Neural progenitor cell (in vitro differentiated cells): ENCODE measurements around the gene CNOT11. TPM values are rescaled to one million over a fixed set of nuclear protein-coding genes. Genes with fewer than 3 reads are reported as not detected.
"Not testable (repeated sequence)": the region's sequence is repeated elsewhere in the genome, so short reads cannot be mapped to it uniquely, and the experiment has no call there.

Source experiments
- DNase-seq: peaks from one replicate; pipeline ENCODE4 v3.0.0-alpha.2; 2016; ENCODE audit warnings: low spot score
- H2AFZ ChIP-seq: fragments of 200-600 bp; sonication (generic); replicated peaks from 2 replicates; pipeline ENCODE4 v1.6.1; 2016; ENCODE audit warnings: antibody characterized with exemption
- H3F3A ChIP-seq: fragments of 200-600 bp; sonication (generic); 2 replicates; pipeline ENCODE4 v1.6.1; 2016; ENCODE audit warnings: antibody characterized with exemption, low read depth
- H3K27ac ChIP-seq: fragments of 200-600 bp; sonication (generic); 2 replicates; pipeline ENCODE4 v1.5.1; 2016; ENCODE audit warnings: mild to moderate bottlenecking
- H3K27me3 ChIP-seq: fragments of 200-600 bp; sonication (generic); 2 replicates; pipeline ENCODE4 v1.6.1; 2016; ENCODE audit warnings: mild to moderate bottlenecking, moderate library complexity
- H3K36me3 ChIP-seq: fragments of 200-600 bp; sonication (generic); 2 replicates; pipeline ENCODE4 v1.5.1; 2016
- H3K4me1 ChIP-seq: fragments of 200-600 bp; sonication (generic); 2 replicates; pipeline ENCODE4 v1.6.1; 2016; ENCODE audit warnings: mixed run types
- H3K4me2 ChIP-seq: fragments of 200-600 bp; sonication (generic); 2 replicates; pipeline ENCODE4 v1.6.1; 2016
- H3K4me3 ChIP-seq: fragments of 200-600 bp; sonication (generic); 2 replicates; pipeline ENCODE4 v1.5.1; 2016
- H3K79me2 ChIP-seq: fragments of 200-600 bp; sonication (generic); 2 replicates; pipeline ENCODE4 v1.6.1; 2016; ENCODE audit warnings: low read depth
- H3K9ac ChIP-seq: fragments of 200-600 bp; sonication (generic); 2 replicates; pipeline ENCODE4 v1.6.1; 2016
- H3K9me3 ChIP-seq: fragments of 200-600 bp; sonication (generic); 2 replicates; pipeline ENCODE4 v1.5.1; 2016; ENCODE audit warnings: low read depth
- H4K20me1 ChIP-seq: fragments of 200-600 bp; sonication (generic); 2 replicates; pipeline ENCODE4 v1.6.1; 2016; ENCODE audit warnings: low read depth
- H3K27ac Mint-ChIP-seq: 3 replicates; pipeline ENCODE4 v1.8.0; 2021; ENCODE audit warnings: mixed read lengths
- H3K27me3 Mint-ChIP-seq: 2 replicates; pipeline ENCODE4 v1.8.0; 2022; ENCODE audit warnings: low read depth, mild to moderate bottlenecking, inconsistent platforms, moderate library complexity, mixed read lengths; ENCODE audit not compliant: insufficient read depth
- H3K36me3 Mint-ChIP-seq: 3 replicates; pipeline ENCODE4 v1.8.0; 2021; ENCODE audit warnings: mixed read lengths
- H3K4me1 Mint-ChIP-seq: 3 replicates; pipeline ENCODE4 v1.8.0; 2021; ENCODE audit warnings: mixed read lengths
- H3K4me3 Mint-ChIP-seq: 3 replicates; pipeline ENCODE4 v1.8.0; 2021; ENCODE audit warnings: mild to moderate bottlenecking, moderate library complexity, mixed read lengths
- H3K9me3 Mint-ChIP-seq: 3 replicates; pipeline ENCODE4 v1.8.0; 2020; ENCODE audit warnings: mixed read lengths
- CTCF ChIP-seq: fragments of 200-600 bp; sonication (generic); IDR thresholded peaks from 2 replicates; pipeline ENCODE4 v1.5.1; 2017; ENCODE audit warnings: antibody characterized with exemption, mild to moderate bottlenecking
- EZH2 ChIP-seq: fragments of 200-600 bp; sonication (generic); IDR thresholded peaks from 2 replicates; pipeline ENCODE4 v1.6.1; 2017; ENCODE audit warnings: antibody characterized with exemption, mild to moderate bottlenecking, moderate library complexity
- EZH2phosphoT487 ChIP-seq: fragments of 200-600 bp; sonication (generic); IDR thresholded peaks from 2 replicates; pipeline ENCODE4 v1.6.1; 2017; ENCODE audit warnings: antibody characterized with exemption
- total RNA-seq: library from RNA; depleted of rRNA; stranded (reverse); fragments of >200 nt; gene quantifications from 2 replicates; pipeline ENCODE4 v1.2.3, GENCODE V29; 2015; ENCODE audit warnings: low replicate concordance

The CNOT11 gene
- total RNA-seq, 1 donor from 2014 or later: 39.0 TPM

GRCh38 chr2:101208830-101209229 lies 43.9 kb upstream of the CNOT11 start:
- H3F3A ChIP-seq: no peaks in the 10 kb centered on the region
- H3K4me1 Mint-ChIP-seq: no peaks in the 10 kb centered on the region
- peaks cover 10% of the 10 kb centered on the region for H3K9me3 Mint-ChIP-seq
- no peak overlapping the region for H3K4me2 ChIP-seq
- H3K27ac ChIP-seq: no peak overlapping the region
- H3K4me3 ChIP-seq: no peak overlapping the region
- no peaks in the 10 kb centered on the region for H3K27me3 Mint-ChIP-seq
- H3K79me2 ChIP-seq: no peaks in the 10 kb centered on the region
- H2AFZ ChIP-seq: no peak overlapping the region
- no peaks in the 10 kb centered on the region for H3K27me3 ChIP-seq
- no peak overlapping the region for H3K27ac Mint-ChIP-seq
- no peak overlapping the region for H3K4me3 Mint-ChIP-seq
- no peaks in the 10 kb centered on the region for H3K9me3 ChIP-seq
- no peak overlapping the region for H3K9ac ChIP-seq
- DNase-seq: no peak
- no peaks in the 10 kb centered on the region for H3K36me3 ChIP-seq
- H4K20me1 ChIP-seq: no peaks in the 10 kb centered on the region
- no peak for TF ChIP-seq EZH2
- TF ChIP-seq EZH2phosphoT487: no peak
- TF ChIP-seq CTCF: no peak
- H3K36me3 Mint-ChIP-seq: no peaks in the 10 kb centered on the region
- no peaks in the 10 kb centered on the region for H3K4me1 ChIP-seq

DNA sequence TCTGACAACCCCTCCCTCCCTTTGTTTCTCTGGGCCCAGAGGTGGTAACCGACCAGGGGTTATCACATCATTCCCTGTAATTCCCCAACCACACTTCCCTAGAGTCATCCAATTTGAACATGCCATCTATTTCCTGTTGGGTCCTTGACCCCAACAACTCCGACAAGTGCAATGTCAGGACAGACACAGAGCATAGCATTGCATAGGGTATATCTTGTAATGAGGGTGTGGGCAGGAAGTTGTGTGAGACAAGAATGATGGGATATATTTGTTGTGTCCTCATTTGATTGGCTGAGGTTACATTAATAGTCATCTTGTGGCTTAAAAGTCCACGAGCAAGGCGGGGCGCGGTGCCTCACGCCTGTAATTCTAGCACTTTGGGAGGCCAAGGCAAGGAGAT lies 33.4 kb upstream of the CNOT11 start:
- Histone ChIP-seq H4K20me1 (no peaks in the 10 kb centered on the region), H3K27me3 (no peaks in the 10 kb centered on the region), H3K4me1 (no peaks in the 10 kb centered on the region), H3K79me2 (no peaks in the 10 kb centered on the region), H2AFZ (no peak overlapping the region), H3K4me2 (no peak overlapping the region), H3K9me3 (no peaks in the 10 kb centered on the region), H3K36me3 (no peaks in the 10 kb centered on the region), H3F3A (no peaks in the 10 kb centered on the region), H3K4me3 (no peak overlapping the region), H3K27ac (no peak overlapping the region), H3K9ac (no peak overlapping the region)
- H3K4me3 Mint-ChIP-seq: no peak overlapping the region
- no peaks in the 10 kb centered on the region for H3K4me1 Mint-ChIP-seq
- no peaks in the 10 kb centered on the region for H3K27me3 Mint-ChIP-seq
- no peak for TF ChIP-seq EZH2phosphoT487
- TF ChIP-seq CTCF: no peak
- no peak for TF ChIP-seq EZH2
- peak overlapping the region; percentile 16 for H3K27ac Mint-ChIP-seq
- DNase-seq: no peak
- H3K9me3 Mint-ChIP-seq: peaks cover 2% of the 10 kb centered on the region
- H3K36me3 Mint-ChIP-seq: no peaks in the 10 kb centered on the region

GRCh38 chr2:101220091-101220490 lies 32.6 kb upstream of the CNOT11 start:
- not testable (repeated sequence) for H3K36me3 ChIP-seq, H3K4me3 ChIP-seq, H3K36me3 Mint-ChIP-seq, H3K9me3 Mint-ChIP-seq, DNase-seq, H3K27ac ChIP-seq, H3K79me2 ChIP-seq, H3K4me1 ChIP-seq, H3F3A ChIP-seq, H3K27me3 ChIP-seq, H4K20me1 ChIP-seq, H3K9ac ChIP-seq, H2AFZ ChIP-seq, H3K9me3 ChIP-seq, H3K4me3 Mint-ChIP-seq, H3K4me1 Mint-ChIP-seq, H3K27me3 Mint-ChIP-seq, H3K4me2 ChIP-seq, H3K27ac Mint-ChIP-seq

DNA sequence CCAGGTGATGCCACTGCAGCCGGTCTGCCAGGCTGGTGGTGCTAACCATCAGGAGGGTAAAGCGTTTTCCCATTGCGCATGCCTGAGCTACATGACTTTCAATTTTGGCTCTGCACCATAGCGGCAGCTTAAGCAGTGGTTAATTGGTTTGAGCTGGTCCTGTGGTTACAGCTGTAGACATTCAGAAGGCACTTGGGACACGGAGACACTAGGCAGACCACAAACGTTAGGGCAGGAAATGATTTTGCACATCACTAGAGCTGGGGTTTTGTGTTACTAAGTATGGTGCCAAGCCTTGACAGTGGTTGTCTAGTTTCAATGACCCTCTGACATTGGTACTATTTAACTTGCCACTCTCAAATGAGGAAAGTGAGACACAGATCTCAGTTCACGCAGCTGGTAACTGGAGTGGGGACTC lies 28.9 kb upstream of the CNOT11 start:
- Mint-ChIP-seq H3K27ac (no peak overlapping the region), H3K27me3 (peaks cover 2% of the 10 kb centered on the region), H3K4me3 (no peak overlapping the region), H3K9me3 (no peaks in the 10 kb centered on the region), H3K36me3 (no peaks in the 10 kb centered on the region), H3K4me1 (no peaks in the 10 kb centered on the region)
- no peak for DNase-seq
- no peak overlapping the region for H2AFZ ChIP-seq
- no peaks in the 10 kb centered on the region for H3K9me3 ChIP-seq
- no peak overlapping the region for H3K27ac ChIP-seq
- no peak overlapping the region for H3K9ac ChIP-seq
- no peaks in the 10 kb centered on the region for H4K20me1 ChIP-seq
- no peaks in the 10 kb centered on the region for H3K4me1 ChIP-seq
- H3K4me2 ChIP-seq: no peak overlapping the region
- no peaks in the 10 kb centered on the region for H3K79me2 ChIP-seq
- no peaks in the 10 kb centered on the region for H3F3A ChIP-seq
- no peaks in the 10 kb centered on the region for H3K36me3 ChIP-seq
- TF ChIP-seq EZH2phosphoT487 (no peak), EZH2 (no peak), CTCF (no peak)
- no peak overlapping the region for H3K4me3 ChIP-seq
- H3K27me3 ChIP-seq: no peaks in the 10 kb centered on the region
